Glomerular endothelial cell (primary cell): Measurements from ENCODE around the gene MEGF8. TPM values are rescaled to one million over a fixed set of nuclear protein-coding genes. Genes with fewer than 3 reads are reported as not detected.

Source experiments
- DNase-seq: peaks from one replicate; pipeline ENCODE4 v3.0.0-alpha.2; 2011; ENCODE audit warnings: low read depth, low spot score; ENCODE audit errors: extremely low read depth
- total RNA-seq: library from RNA; depleted of rRNA; stranded (reverse); fragments of >200 nt; gene quantifications from 2 replicates; pipeline ENCODE4 v1.2.3, GENCODE V29; 2015

The MEGF8 gene
- total RNA-seq, 1 donor from 2014 or later = 81.6 TPM

GRCh38 chr19:42376177-42376555 lies 50.7 kb downstream of the MEGF8 start:
- DNase-seq = no peak

- no peak for DNase-seq
Observed at GRCh38 chr19:42378225-42379215, 53.1 kb downstream of the MEGF8 start.

- DNase-seq = no peak
Observed at GRCh38 chr19:42380155-42380554, 54.7 kb downstream of the MEGF8 start.

- DNase-seq = no peak
Observed at GRCh38 chr19:42386974-42387707, 61.7 kb downstream of the MEGF8 start.

GRCh38 chr19:42388851-42389489 lies 63.5 kb downstream of the MEGF8 start:
- no peak for DNase-seq

GRCh38 chr19:42389899-42390298 lies 64.5 kb downstream of the MEGF8 start, which contains the start of gene CNFN:
Gene CNFN, minus strand, starts transcription at chr19:42390297. Its CDS starts 1,260 bp downstream, at chr19:42389037.
- DNase-seq = no peak

GRCh38 chr19:42392165-42392564 lies 66.7 kb downstream of the MEGF8 start:
- no peak for DNase-seq

GRCh38 chr19:42394751-42395150 lies 69.3 kb downstream of the MEGF8 start:
- DNase-seq = no peak

- DNase-seq = peak; percentile 94
Observed at GRCh38 chr19:42396381-42397262, 71.2 kb downstream of the MEGF8 start.

GRCh38 chr19:42397263-42398166 lies 72.1 kb downstream of the MEGF8 start:
- DNase-seq = no peak

- DNase-seq = no peak
Observed at GRCh38 chr19:42400404-42400803, 75.0 kb downstream of the MEGF8 start.

GRCh38 chr19:42401365-42402303 lies 76.2 kb downstream of the MEGF8 start:
- no peak for DNase-seq

- DNase-seq = no peak
Observed at GRCh38 chr19:42402376-42403116, 77.1 kb downstream of the MEGF8 start.

GRCh38 chr19:42403586-42403985 lies 78.2 kb downstream of the MEGF8 start:
- no peak for DNase-seq

- no peak for DNase-seq
Observed at GRCh38 chr19:42406111-42406510, 80.7 kb downstream of the MEGF8 start.

GRCh38 chr19:42407085-42407815 lies 81.8 kb downstream of the MEGF8 start:
- DNase-seq = no peak

GRCh38 chr19:42407816-42408175 lies 82.4 kb downstream of the MEGF8 start:
- no peak for DNase-seq
